Calu3 (cell line): ENCODE results near the gene FCRLB. TPM values are rescaled to one million over a fixed set of nuclear protein-coding genes. Genes with fewer than 3 reads are reported as not detected.

Experiments used
- BruUV-seq: library from RNA; stranded (reverse); fragments of 400-500 nt; replicated peaks from 2 replicates; lab custom pipeline; 2021; lab: Mats Ljungman, UMichigan
- CTCF ChIA-PET: fragments of 300-600 bp; sonication (Branson Sonifier 250); formaldehyde crosslinking; loops from one replicate; lab custom pipeline; 2022; ENCODE audit warnings: antibody characterized with exemption; lab: Charles Lee
- DNase-seq: peaks from one replicate; pipeline ENCODE4 v3.0.0; 2022
- H3K27ac Mint-ChIP-seq: one replicate; pipeline ENCODE4 v1.8.0; 2022; ENCODE audit warnings: mixed read lengths; ENCODE audit not compliant: unreplicated experiment
- H3K27me3 Mint-ChIP-seq: one replicate; pipeline ENCODE4 v1.8.0; 2022; ENCODE audit warnings: mixed read lengths; ENCODE audit not compliant: unreplicated experiment
- H3K36me3 Mint-ChIP-seq: one replicate; pipeline ENCODE4 v1.8.0; 2022; ENCODE audit warnings: mild to moderate bottlenecking, moderate library complexity, mixed read lengths; ENCODE audit not compliant: insufficient read depth, unreplicated experiment
- H3K4me1 Mint-ChIP-seq: one replicate; pipeline ENCODE4 v1.8.0; 2022; ENCODE audit warnings: mild to moderate bottlenecking, low read depth, mixed read lengths; ENCODE audit not compliant: unreplicated experiment
- H3K4me3 Mint-ChIP-seq: one replicate; pipeline ENCODE4 v1.8.0; 2022; ENCODE audit warnings: mild to moderate bottlenecking, low read depth, moderate library complexity, mixed read lengths; ENCODE audit not compliant: unreplicated experiment
- H3K9me3 Mint-ChIP-seq: one replicate; pipeline ENCODE4 v1.8.0; 2022; ENCODE audit warnings: low read depth, mixed read lengths; ENCODE audit not compliant: unreplicated experiment
- CTCF ChIP-seq: fragments of 200-600 bp; IDR thresholded peaks from one replicate; pipeline ENCODE4 v1.8.0; 2022; ENCODE audit warnings: antibody characterized with exemption; ENCODE audit not compliant: unreplicated experiment
- intact Hi-C: fragments of 100-400 bp; cut with micrococcal nuclease; formaldehyde crosslinking; loops from one replicate; pipeline ENCODE4 v1.10.0; 2022; ENCODE audit not compliant: unreplicated experiment
- total RNA-seq: library from RNA; stranded (reverse); gene quantifications from 2 replicates; pipeline ENCODE4 v1.2.3, GENCODE V29; 2022

The FCRLB gene
- total RNA-seq, 1 experiment from 2014 or later: 1.9 TPM

DNA sequence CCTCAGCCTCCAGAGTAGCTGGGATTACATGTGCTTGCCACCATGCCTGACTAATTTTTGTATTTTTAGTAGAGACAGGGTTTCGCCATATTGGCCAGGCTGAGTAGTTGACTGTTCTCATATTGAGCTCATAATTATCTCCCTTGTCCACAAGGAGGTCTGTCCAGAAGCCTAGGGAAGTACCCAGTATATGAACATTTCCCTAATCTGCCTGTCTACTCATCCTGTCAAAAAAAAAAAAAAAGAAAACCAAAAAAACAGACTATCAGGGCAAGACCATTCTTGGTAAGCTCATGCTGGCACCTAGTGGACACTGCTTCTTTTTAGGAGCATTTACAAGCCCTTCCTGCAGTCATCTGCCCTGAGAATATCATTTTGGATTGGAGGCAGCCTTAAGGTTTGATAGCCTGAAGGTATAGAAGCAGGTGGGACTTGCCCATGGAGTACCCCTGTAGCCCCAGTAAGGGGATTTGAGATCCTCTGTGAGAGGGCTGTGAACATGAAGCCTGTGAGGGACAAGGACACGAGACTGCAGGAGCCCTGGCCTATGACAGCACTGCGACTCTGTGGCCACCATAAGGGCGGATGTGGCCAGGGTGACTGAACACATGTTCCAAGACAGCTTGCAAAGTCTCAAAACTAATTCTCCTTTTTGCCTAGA is 17.4 kb downstream of the FCRLB start:
- Mint-ChIP-seq H3K27ac (no peak overlapping the region), H3K9me3 (no peaks in the 10 kb centered on the region), H3K36me3 (peaks cover 5% of the 10 kb centered on the region), H3K27me3 (no peaks in the 10 kb centered on the region), H3K4me3 (no peak overlapping the region), H3K4me1 (peaks cover 36% of the 10 kb centered on the region)
- intact Hi-C loops: no loop called here
- TF ChIP-seq CTCF: peak; percentile 44
- CTCF ChIA-PET: interaction anchor here (0.6 to 1.5 kb wide), 8 partner anchors 12 to 281 kb away, joined by 3 to 10 read pairs (median 4); no protein-coding TSS in a partner anchor
- peak; percentile 51 for DNase-seq
- no TSS peak for BruUV-seq

GRCh38 chr1:161739865-161740566 is 18.7 kb downstream of the FCRLB start:
- Mint-ChIP-seq H3K27me3 (no peaks in the 10 kb centered on the region), H3K27ac (no peak overlapping the region), H3K9me3 (no peaks in the 10 kb centered on the region), H3K4me3 (no peak overlapping the region), H3K36me3 (peaks cover 5% of the 10 kb centered on the region), H3K4me1 (peaks cover 38% of the 10 kb centered on the region)
- no peak for TF ChIP-seq CTCF
- BruUV-seq: no TSS peak
- CTCF ChIA-PET: no interaction called here
- intact Hi-C loops: loop anchor here (10.0 kb wide), 2 partner anchors 175 to 535 kb away; partner anchors contain the start of gene NDUFS2
- DNase-seq: no peak

DNA sequence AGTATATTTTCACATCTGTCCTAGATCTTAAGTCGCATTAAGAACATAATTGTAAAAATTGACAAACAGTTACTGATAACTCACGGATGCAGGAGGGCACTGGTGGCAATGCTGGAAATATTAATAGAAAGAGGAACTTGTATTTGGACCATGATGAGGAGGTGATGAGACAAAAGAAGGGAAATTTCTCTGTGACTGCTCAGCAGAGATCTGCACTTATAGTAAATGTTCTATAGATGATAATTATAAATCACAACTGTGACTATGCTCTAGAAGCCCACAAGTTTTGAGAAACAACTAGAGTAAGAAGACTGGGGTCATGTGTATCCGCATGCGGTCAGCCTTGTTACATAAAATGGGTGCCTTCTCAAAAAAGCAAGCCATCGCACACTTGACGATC is 19.6 kb downstream of the FCRLB start:
- Mint-ChIP-seq H3K36me3 (peaks cover 5% of the 10 kb centered on the region), H3K4me3 (no peak overlapping the region), H3K9me3 (no peaks in the 10 kb centered on the region), H3K27me3 (peaks cover 7% of the 10 kb centered on the region), H3K4me1 (peaks cover 36% of the 10 kb centered on the region), H3K27ac (no peak overlapping the region)
- TF ChIP-seq CTCF: no peak
- intact Hi-C loops: loop anchor here (1.0 to 10.0 kb wide), 4 partner anchors 94 to 536 kb away; partner anchors contain the start of gene NDUFS2
- CTCF ChIA-PET: interaction anchor here (1.0 to 1.6 kb wide), 4 partner anchors 9 to 296 kb away, joined by 4 to 11 read pairs (median 6); partner anchors contain the start of gene DUSP12
- no TSS peak for BruUV-seq
- no peak for DNase-seq

DNA sequence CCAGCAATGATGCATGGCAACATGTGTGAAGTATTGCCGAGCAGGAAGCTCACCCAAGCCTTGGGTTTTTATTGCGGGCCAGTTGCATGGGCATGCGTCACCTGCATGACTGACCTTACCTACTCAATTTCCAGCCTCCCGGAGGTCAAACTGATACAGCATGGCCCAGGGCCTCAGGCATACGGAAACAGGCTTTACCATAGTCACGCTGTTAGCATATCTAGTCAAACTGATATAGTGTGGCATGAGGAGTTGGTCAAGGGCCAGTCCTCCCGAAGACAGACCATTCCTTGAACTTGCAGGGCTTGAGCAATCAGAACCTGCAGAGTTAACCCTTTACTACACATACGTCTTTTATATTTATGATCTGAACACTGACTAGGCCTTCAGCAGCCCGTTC is 21.9 kb downstream of the FCRLB start:
- CTCF ChIA-PET: interaction anchor here (0.6 to 1.2 kb wide), 4 partner anchors 28 to 261 kb away, joined by 3 to 5 read pairs (median 3); no protein-coding TSS in a partner anchor
- peak; percentile 56 for DNase-seq
- peaks cover 7% of the 10 kb centered on the region for H3K27me3 Mint-ChIP-seq
- no peak for TF ChIP-seq CTCF
- H3K36me3 Mint-ChIP-seq: peaks cover 5% of the 10 kb centered on the region
- intact Hi-C loops: loop anchor here (10.0 kb wide), 2 partner anchors 178 to 538 kb away; partner anchors contain the start of gene NDUFS2
- BruUV-seq: no TSS peak
- H3K27ac Mint-ChIP-seq: peak overlapping the region; percentile 86
- H3K4me3 Mint-ChIP-seq: no peak overlapping the region
- H3K9me3 Mint-ChIP-seq: no peaks in the 10 kb centered on the region
- peaks cover 24% of the 10 kb centered on the region for H3K4me1 Mint-ChIP-seq
